ENCODE measurements around the gene USP15.
"Not testable (repeated sequence)": the region's sequence is repeated elsewhere in the genome, so short reads cannot be mapped to it uniquely, and the experiment has no call there.

Gene USP15

GRCh38 chr12:62463252-62463651 lies 203.0 kb downstream of the USP15 start:
- DNase-seq = not testable (repeated sequence)
